HG02571 (cell line): ENCODE data around the gene NDE1.
"Not testable (repeated sequence)": the region's sequence is repeated elsewhere in the genome, so short reads cannot be mapped to it uniquely, and the experiment has no call there.

Experiments used
- ATAC-seq: cut with Tn5 transposase; IDR thresholded peaks from one replicate; pipeline ENCODE4 v1.9.1; 2021; ENCODE audit warnings: mild to moderate bottlenecking, moderate library complexity; ENCODE audit not compliant: unreplicated experiment

NDE1 gene, protein sequence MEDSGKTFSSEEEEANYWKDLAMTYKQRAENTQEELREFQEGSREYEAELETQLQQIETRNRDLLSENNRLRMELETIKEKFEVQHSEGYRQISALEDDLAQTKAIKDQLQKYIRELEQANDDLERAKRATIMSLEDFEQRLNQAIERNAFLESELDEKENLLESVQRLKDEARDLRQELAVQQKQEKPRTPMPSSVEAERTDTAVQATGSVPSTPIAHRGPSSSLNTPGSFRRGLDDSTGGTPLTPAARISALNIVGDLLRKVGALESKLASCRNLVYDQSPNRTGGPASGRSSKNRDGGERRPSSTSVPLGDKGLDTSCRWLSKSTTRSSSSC

DNA sequence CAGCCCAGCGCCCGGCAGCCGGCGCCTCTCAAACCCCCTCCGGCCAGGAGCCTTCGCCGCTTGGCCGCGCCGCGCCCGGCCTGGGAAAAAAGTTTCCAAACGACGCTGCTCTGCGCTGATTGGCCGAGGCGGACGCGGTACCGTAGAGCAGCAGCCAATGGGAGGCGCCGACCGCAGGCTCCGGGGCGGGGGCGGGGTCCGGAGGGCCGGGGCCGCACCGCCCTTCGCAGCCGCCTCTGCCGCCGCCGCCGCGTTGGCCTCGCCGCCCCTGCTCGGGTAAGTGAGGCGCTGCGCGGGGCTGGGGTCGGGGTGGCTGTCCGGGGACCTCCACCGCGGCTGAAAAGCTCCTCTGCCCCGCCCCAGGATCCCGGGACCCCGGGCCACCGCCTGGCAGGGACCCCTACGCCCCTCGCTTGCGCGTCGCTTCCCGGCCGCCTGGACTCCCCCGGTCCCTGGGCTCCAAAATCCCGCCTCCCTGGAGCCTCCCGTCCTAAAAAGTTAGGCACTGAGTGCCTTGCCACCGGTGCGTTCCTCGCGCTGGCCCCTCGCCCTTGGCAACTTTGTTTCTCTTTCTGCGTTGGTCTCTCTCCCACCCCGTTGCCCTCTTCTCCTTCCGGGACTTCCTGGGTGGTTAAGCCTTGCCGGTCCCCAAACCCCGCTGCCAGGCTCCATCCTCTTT lies at the start of gene NDE1:
NDE1 (plus strand) TSS at position 227 of the 679 bp plus-strand sequence. CDS start 14,534 bp downstream, outside the sequence.
- ATAC-seq = peak; percentile 77

DNA sequence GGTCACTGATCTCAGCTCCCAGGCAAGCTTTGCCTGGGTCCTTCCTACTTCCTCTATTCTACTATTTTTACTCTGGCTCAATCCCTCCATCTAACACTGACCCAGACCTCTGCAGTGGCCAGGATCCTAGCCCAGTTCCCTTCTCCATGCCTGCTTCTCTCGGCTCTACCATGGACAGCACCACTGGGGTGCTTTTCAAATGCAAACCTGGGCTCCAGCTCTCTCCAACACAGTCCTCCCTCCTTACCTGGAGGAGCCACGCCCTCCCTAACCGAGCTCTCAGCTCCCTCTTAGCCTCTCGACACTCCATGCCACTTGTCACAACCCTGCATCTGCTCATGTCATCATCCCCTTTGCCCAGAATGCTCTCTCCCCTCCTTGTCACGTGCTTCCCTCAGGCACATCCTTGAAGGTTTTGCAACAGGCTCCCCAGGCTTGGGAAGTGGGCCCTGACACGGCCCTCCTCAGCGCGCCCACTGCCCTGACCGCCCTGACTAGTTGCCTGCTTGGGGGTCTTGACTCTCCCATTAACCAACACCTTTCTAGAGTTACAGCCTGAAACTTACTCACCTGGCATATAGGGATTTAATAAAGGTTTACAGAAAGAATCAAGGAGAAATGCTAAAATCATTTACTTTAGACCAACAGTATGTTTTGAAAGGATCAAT lies 48.7 kb upstream of the NDE1 start:
- ATAC-seq = no peak

DNA sequence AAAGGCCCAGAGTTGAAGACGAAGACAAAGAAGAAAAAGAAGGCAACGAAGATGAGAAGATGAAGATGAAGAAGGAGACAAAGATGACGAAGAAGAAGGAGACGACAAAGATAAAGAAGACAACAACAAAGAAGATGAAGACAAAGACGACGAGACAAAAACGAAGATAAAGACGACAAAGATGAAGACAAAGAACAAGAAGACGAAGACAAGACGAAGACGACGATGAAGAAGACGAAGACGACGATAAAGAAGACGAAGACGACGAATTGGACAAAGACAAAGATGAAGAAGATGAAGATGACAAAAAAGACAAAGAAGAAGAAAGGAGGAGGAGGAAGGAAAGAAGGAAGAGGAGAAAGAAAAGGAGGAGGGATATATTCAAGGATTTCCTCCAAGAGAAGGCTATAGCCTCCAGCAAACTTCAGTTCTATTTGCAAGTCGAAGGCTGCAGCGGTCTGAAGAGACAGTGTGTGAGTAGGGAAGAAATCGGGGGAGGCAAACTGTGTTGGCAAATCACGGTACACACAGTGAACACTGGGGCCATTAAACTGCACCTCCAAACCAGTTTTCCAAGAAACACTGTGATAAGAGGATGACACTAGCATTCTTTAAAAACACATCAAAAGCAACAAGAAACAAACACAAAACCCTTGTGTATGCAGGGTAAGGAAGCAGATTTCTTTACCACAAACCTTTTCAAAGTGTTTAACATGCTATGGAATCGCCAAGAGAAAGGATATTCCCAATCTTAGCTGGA lies 47.6 kb upstream of the NDE1 start:
- no peak for ATAC-seq

DNA sequence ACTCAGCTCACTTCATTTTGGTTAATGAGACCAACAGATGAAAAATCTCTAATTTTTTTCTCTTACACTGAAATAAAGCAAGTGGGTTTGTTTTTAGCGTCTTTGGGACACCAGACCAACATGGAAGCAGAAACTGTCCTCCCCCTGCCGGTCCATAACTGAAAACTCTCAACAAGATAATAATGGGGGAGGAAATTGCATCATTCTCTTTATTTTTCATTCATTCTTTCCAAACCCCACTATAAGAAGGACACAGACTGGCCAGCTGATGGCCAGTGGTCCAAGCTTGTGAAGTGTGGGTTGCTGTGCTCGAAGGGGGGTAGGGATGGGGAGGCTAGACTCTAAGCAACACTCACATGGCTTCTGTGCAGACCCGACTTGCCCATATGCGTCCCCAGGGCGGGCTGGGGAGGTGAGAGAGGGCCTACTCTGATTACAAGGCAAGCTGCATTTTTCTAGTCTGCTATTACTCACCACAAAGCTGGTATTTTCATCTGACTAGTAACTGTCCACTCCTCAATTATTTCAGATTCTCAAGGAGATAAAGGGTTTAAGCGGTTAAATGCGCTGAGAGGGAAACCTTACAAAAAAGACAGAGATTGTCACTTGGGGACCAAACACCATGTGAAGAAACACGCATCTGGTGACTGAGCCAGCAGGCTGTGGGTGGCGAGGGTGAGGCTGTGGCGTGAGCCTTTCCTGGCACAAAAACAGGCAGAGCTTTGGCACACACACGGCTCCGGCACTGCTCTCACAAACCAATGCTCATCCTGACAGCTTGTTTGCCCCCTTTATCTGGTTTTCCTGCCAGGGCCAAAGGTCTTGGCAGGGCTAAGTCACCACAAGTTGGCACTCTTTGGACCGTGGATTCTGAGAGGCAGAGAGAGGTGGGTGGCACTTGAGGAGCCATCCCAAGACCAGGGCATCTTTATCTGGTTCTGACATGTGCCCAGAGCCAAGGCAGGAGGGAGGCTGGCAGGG lies 45.3 kb upstream of the NDE1 start:
- no peak for ATAC-seq

DNA sequence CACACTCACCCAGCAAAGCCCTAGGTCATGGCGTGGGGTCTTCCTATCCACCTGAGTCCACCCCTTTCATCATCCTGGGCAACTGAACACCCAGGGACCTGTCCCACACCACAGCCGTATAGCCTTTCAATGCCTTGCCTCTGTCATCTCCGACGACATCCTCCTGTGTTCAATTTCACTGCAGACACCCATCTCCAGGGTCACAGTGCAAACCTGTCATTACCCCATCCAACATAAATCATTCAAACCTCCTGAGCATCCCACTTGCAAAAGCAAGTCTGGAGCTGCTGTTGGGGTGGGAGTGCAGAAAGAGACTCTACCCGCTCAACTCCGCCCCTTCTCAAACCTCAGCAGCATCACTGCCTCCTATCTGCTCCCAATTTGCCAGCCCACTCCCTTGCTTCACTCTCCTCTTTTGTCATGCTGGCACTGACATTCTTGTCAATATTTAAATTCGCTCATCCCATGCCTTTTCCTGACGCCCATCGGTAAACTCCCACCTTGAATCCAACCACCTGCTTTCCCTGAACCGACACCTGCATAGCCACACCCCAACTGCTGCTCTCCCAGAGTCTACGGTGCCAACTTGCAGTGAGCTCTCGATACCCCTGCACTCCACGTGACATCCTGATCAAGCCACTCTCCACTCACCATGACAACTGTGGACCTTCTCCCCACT lies 44.1 kb upstream of the NDE1 start:
- no peak for ATAC-seq

DNA sequence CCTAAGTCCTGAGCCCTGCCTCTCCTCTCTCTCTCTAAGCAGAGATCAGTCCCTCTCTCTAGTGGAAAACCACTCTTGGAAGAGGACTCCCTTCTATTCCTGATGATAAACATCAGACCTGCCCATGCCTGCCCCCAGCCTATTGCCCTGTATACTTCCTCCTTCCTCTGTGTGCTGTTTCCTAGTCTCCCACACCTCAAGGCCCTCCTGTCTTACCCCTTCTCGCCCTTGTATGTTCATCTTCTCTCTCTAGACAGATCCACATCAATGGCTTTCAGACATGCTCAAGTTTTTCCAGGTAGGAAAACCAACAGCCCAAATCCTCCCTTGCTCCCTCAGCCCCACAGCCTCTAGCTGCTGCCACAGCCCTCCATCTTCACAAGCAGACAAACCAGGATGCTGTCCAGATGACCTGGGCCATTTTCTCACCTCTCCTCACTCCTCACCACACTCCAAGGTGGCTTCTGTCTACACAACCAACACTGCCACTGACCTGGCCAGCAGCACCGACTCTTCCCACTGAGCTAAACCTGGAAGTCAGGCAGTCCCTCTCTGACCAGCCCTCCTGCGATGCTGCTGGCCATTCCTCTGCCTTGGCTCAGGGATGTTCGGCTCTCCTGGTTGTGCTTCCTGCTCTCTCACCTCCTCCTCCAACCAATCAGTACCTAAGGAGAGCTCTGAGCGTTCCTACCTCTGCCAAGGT lies 43.4 kb upstream of the NDE1 start:
- ATAC-seq = no peak

DNA sequence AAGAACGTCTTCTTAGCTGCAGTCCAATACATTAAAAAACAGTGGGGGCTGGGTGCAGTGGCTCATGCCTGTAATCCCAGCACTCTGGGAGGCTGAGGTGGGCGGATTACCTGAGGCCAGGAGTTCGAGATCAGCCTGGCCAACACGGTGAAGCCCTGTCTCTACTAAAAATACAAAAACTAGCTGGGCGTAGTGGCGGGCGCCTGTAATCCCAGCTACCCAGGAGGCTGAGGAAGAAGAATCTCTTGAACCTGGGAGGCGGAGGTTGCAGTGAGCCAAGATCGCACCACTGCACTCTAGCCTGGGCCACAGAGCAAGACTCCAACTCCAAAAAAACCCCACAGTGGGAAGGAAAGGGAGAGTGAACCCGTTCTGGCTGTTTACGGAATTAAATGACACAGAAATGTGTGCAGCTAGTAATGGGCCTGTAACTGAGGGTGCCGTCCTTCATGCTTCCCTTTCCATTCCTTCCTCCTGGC lies 42.8 kb upstream of the NDE1 start:
- ATAC-seq = not testable (repeated sequence)

DNA sequence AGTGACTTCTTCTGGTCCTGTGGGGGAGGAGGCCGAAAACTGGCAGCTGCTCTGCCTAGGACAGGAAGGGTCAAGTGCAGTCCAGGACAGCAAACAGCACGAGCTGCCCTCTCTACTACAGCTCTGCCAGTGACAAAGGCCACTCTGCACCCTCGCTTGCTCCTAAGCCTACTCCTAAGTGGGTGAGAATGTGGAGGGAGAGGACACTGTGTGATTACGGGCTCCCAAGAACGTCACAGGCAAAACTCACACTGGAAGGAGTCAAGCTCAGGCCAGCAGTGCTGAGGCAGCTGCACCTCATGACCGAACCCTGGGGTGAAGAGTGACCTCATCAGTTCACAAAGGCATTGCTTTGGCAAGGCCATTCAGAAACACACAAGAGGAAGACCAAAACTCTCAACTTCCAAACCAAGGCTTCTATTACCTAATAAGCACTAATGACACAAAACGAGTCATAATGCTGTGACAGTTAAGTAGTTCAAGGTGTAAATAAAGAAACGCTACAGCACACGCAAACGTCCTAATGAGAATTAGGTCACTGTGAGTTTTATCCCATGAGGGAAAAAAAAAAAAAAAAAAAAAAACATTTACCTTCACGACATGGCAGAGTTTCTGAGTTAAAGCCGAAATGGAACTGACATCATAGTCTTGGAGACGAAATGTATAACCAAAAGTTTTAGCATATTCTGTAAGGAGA lies 42.2 kb upstream of the NDE1 start:
- no peak for ATAC-seq

DNA sequence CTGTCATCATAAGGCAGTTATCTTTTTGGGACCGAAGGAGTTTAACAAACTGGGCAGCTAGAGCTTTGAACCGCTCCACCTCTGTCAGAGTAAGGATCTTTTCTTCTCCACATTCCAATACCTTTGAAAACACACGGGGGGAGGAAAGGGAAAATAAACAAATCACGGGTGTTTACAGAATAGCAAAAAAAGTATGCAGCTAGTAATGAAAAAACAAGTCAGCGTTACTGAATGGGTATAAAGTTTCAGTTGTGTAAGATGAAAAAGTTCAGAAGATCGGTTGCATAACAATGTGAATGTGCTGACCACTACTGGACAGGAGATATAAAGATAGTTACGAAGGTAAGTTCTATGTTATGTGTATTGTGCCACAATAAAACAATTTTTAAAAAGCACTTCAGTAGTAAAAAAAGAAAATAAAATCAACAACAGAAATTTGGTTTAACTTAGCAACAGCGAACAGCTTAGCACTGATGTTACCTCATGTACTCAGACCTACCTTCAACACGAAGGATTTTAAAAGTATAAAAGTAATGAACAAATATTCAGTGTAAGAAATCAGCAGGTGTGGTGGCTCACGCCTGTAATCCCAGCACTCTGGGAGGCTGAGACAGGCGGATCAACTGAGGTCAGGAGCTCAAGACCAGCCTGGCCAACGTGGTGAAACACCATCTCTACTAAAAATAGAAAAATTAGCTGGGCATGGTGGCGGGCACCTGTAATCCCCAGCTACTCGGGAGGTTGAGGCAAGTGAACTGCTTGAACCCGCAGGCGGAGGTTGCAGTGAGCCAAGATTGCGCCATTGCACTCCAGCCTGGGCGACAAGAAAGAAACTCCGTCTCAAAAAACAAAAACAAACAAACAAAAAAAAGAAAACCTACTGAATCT lies 41.4 kb upstream of the NDE1 start:
- ATAC-seq = no peak

DNA sequence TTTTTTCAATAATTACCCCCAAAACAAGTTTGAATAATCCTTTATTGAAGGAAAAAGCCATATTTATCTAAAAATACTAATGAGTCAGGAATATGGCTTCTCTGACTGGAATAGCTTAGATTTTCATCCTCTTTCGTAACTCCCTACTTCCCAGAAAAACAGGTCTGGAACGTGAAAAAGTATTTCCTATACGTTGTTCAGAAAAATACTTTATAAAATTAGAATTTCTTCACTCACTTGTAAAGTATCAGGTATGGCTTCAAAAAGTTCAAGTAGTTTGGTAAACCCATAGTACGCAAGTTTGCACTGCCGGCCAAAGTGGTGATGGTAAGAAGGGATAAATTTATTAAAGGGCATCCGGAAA lies 40.8 kb upstream of the NDE1 start:
- ATAC-seq = no peak

DNA sequence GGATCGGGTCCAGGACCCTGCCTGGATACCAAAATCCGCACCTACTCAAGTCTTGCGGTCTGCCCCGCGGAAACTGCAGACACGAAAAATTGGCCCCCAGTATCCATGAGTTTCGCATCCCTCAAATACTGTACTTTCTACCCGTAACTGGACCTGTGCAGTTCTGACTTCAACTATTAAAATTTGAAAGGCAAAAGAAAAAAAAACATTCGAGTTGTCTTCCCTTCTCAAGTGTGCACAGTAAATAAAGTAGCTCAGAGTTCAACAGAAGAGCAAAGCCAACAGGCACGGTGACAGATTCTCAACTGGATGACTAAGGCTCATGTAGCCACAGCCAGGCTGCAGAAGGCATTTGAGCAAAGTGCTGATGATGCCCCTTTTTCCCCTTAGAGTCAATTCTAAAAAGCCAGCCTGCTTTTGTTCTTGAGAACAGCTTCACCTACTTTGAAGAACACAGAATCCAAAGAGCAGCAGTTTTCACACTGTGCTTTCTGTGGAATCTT lies 39.6 kb upstream of the NDE1 start:
- no peak for ATAC-seq

DNA sequence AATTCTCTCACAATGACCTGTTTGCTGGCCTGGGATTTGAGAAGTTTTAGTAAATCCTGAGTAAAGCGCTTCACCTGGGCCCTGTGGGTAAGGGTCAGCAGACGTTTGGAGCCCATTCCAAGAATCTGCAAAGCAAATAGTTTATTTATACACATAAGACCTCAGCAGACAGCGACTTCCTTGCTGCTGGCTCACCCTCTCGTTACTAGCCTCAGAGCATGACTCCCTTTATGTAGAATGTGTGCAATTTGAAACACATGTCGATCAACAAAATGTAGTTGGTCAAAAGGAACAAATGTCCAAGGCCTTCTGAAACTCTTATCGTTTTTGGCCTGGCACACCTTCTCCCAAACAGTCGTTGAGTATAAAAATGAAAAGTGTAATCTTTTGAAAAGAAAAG lies 38.4 kb upstream of the NDE1 start:
- no peak for ATAC-seq

DNA sequence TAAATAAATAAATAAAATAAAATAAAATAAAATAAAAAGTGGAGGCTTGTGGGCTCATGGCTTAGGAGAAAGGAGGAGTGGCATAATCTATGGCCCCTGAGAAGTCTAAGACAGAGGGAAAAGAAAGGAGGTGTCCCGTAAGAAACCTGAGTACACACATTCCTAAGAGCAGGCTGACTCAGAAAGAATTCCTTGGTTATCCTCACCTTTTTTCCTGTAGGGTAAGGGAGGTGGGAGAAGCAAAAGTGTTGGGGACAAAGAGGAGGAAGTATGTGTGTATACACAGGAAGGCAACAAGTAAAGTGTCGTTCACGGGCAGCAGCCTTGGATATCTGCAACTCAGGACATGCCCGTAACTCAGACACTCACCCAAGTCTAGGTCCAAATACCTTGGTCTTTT lies 36.4 kb upstream of the NDE1 start:
- ATAC-seq = no peak

DNA sequence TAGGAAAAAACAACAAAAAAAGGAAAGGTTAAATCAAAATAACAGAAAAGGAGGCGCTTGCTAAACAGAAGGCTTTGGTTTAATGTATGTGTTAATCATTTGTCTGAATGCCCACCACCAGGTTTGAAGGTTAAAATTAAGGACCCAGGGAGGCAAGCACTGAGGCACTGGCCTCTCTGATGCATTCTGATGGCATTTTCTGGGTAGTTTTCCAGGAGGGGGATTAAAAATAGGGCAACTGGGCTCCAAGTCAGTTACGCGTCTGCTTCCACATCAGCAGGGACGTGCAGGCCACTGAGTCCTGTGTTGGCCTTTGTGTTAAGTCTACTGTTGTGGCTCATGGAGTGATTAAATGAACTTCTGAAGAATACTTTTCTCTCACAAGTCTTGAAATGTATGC lies 34.0 kb upstream of the NDE1 start:
- ATAC-seq = no peak

DNA sequence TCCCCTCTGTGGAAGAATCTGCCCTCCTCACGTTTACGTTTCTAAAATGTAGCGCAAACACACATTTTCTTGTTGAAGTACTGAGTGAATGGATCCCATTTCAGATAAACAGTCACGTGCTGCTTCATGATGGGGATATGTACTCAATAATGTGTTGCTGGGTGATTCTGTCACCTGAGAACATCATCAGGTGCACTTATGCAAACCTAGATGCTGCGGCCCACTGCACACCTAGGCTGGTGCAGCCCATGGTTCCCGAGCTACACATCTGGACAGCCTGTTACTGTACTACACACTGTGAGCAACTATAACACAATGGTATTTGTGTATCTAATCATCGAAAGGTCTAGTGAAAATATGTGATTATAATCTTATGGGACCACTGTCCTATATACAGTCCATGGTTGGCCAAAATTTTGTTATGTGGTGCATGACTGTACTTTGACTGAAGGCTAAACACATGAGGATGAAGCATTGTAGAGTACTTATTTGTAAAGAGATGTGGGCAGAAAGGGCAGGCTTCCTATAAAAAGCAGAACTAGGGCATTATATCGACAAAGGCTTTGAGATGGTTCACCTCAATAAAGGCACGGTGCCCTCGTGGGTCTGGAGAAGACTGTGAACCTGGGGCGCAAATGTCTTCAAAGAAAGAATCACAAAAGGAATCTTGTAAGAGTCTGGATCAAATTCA lies 33.4 kb upstream of the NDE1 start:
- ATAC-seq = no peak

DNA sequence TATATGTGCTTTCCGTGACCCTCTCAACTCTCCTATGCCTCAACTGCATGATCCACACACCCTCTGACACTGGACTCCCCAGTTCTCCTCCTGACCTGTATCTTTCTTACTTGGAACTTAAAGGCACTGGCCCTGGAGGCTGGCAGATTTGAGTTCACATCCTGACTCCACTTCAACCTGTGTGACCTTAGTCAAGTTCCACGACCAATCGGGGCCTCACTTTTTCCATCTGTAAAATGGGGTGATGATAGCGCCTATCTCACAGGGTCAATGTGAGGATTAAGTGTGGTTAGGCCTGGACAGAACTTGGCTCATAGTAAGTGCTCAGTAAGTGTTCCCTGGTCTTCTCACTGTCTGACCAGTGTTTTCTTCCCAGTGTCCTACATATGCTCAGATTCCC lies 32.1 kb upstream of the NDE1 start:
- no peak for ATAC-seq

DNA sequence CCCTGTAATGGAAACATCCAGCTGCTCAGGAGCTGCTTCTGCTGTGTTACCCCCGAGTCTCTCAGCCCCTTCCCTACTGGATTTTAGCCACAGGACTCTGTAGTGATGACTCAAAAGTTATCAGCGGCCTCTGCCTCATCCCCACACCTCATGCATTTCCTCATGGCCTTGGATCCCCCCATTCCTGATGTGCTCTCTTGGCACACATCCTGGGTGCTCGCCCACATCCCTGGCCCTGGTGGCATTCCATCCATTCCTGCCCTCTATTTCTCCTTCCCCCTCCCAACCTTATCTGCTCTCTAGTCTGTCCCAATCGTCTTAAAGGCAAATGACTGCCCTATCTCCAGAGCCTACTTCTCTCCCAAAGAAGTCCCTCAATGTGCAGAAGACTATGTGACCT lies 31.7 kb upstream of the NDE1 start:
- ATAC-seq = no peak
